A549 (cell line): ENCODE data around the gene HMGXB3. TPM values are rescaled to one million over a fixed set of nuclear protein-coding genes. Genes with fewer than 3 reads are reported as not detected.
A peak's percentile ranks its signal among the peaks of the same experiment; 100 is the strongest.

Experiments
- ATAC-seq, 2 experiments: fragments of 200-7000 bp in 1 of 2; fragments of >200 bp in 1 of 2; cut with Nextera tagmentation in 1 of 2; cut with Tn5 transposase in 1 of 2; 3 replicates each; pipeline versions ENCODE4 v1.8.0 to v1.9.1; 2018 to 2020; ENCODE audit warnings: mild to moderate bottlenecking in 1 of 2, moderate library complexity in 1 of 2
- CTCF ChIA-PET: fragments of 300-600 bp; sonication (Branson Sonifier 250); formaldehyde crosslinking; extraction: SDS; loops from one replicate; lab custom pipeline; 2021; ENCODE audit warnings: antibody characterized with exemption, inconsistent platforms; lab: Yijun Ruan, JAX
- POLR2A ChIA-PET: fragments of 350-600 bp; formaldehyde crosslinking; extraction: SDS; loops from one replicate; lab custom pipeline; 2021; ENCODE audit warnings: antibody characterized with exemption, inconsistent platforms; lab: Yijun Ruan, JAX
- DNase-seq, 2 experiments: peaks; one replicate each; pipeline versions ENCODE4 v3.0.0 to v3.0.0-alpha.2; 2011 to 2016; ENCODE audit warnings: low read depth in 1 of 2, low spot score in 1 of 2
- FAIRE-seq: peaks from 2 replicates; lab custom pipeline; 2011; peaks lifted over from hg19 to GRCh38; lab: Jason Lieb, UNC
- H3K27ac ChIP-seq, 2 experiments: fragments of >200 bp; sonication (Bioruptor Twin); formaldehyde crosslinking; 3 replicates each; pipeline ENCODE4 v1.5.1; 2016 to 2017
- H3K4me1 ChIP-seq: fragments of >200 bp; sonication (Bioruptor Twin); formaldehyde crosslinking; 3 replicates; pipeline ENCODE4 v1.6.1; 2016
- H3K4me2 ChIP-seq: fragments of >200 bp; sonication (Bioruptor Twin); formaldehyde crosslinking; 3 replicates; pipeline ENCODE4 v1.6.1; 2016
- H3K4me3 ChIP-seq: fragments of >200 bp; sonication (Bioruptor Twin); formaldehyde crosslinking; 3 replicates; pipeline ENCODE4 v1.5.1; 2016
- H3K9me3 ChIP-seq: fragments of >200 bp; sonication (Bioruptor Twin); formaldehyde crosslinking; 3 replicates; pipeline ENCODE4 v1.6.1; 2016
- BHLHE40 ChIP-seq: IDR thresholded peaks from 2 replicates; pipeline ENCODE4 v1.6.1; 2012; ENCODE audit warnings: low read depth, low read length, inconsistent platforms
- CBX2 ChIP-seq: fragments of 200-600 bp; sonication (generic); IDR thresholded peaks from 2 replicates; pipeline ENCODE4 v1.6.1; 2016; ENCODE audit warnings: low read depth, mild to moderate bottlenecking, borderline replicate concordance
- CBX8 ChIP-seq: fragments of 200-600 bp; sonication (generic); IDR thresholded peaks from 2 replicates; pipeline ENCODE4 v1.6.1; 2016
- CHD2 ChIP-seq: fragments of 150-350 bp; IDR thresholded peaks from 2 replicates; pipeline ENCODE4 v1.6.1; 2014; ENCODE audit warnings: low read length; ENCODE audit not compliant: partially characterized antibody
- CHD4 ChIP-seq: fragments of 200-600 bp; sonication (generic); IDR thresholded peaks from 2 replicates; pipeline ENCODE4 v1.6.1; 2016; ENCODE audit warnings: antibody characterized with exemption, mild to moderate bottlenecking, borderline replicate concordance
- E2F6 ChIP-seq: IDR thresholded peaks from 2 replicates; pipeline ENCODE4 v1.6.1; 2012; ENCODE audit warnings: low read depth, borderline replicate concordance
- EHMT2 ChIP-seq: fragments of 200-600 bp; sonication (generic); IDR thresholded peaks from 2 replicates; pipeline ENCODE4 v1.6.1; 2016; ENCODE audit warnings: antibody characterized with exemption, low read depth, mild to moderate bottlenecking, moderate library complexity
- FOSB ChIP-seq: fragments of 250-450 bp; sonication (Bioruptor Pico); IDR thresholded peaks from 2 replicates; pipeline ENCODE4 v1.5.0; 2020; ENCODE audit warnings: mild to moderate bottlenecking, moderate library complexity
- FOXS1 ChIP-seq: fragments of 250-450 bp; sonication (Bioruptor Pico); IDR thresholded peaks from 2 replicates; pipeline ENCODE4 v1.5.0; 2020; ENCODE audit warnings: mild to moderate bottlenecking, moderate library complexity
- HDAC2 ChIP-seq: fragments of 200-600 bp; sonication (generic); IDR thresholded peaks from 2 replicates; pipeline ENCODE4 v1.6.1; 2016
- HES2 ChIP-seq: fragments of >200 bp; sonication (Bioruptor Twin); formaldehyde crosslinking; IDR thresholded peaks from 2 replicates; pipeline ENCODE4 v1.6.1; 2016
- HEYL ChIP-seq: fragments of 250-450 bp; sonication (Bioruptor Pico); IDR thresholded peaks from 2 replicates; pipeline ENCODE4 v1.8.0; 2021; ENCODE audit warnings: mild to moderate bottlenecking, moderate library complexity
- HOXA7 ChIP-seq: fragments of 250-450 bp; sonication (Bioruptor Pico); IDR thresholded peaks from 2 replicates; pipeline ENCODE4 v1.5.0; 2020; ENCODE audit warnings: mild to moderate bottlenecking, moderate library complexity
- HOXB13 ChIP-seq: fragments of 250-450 bp; sonication (Bioruptor Pico); IDR thresholded peaks from 2 replicates; pipeline ENCODE4 v1.5.0; 2020; ENCODE audit warnings: low read depth, mild to moderate bottlenecking, moderate library complexity
- MAFK ChIP-seq: fragments of 450-650 bp; IDR thresholded peaks from 2 replicates; pipeline ENCODE4 v1.6.1; 2014; ENCODE audit not compliant: partially characterized antibody
- MYC ChIP-seq: IDR thresholded peaks from 2 replicates; pipeline ENCODE4 v1.6.1; 2012; ENCODE audit warnings: mild to moderate bottlenecking, inconsistent platforms, low read length, improper control_type of control experiment, borderline replicate concordance
- NFE2L2 ChIP-seq: fragments of 150-350 bp; conservative IDR thresholded peaks from 2 replicates; pipeline ENCODE4 v1.6.1; 2014; ENCODE audit warnings: low read length
- NPAS2 ChIP-seq: fragments of 250-450 bp; sonication (Bioruptor Pico); IDR thresholded peaks from 2 replicates; pipeline ENCODE4 v1.8.0; 2022; ENCODE audit warnings: mild to moderate bottlenecking, moderate library complexity, borderline replicate concordance
- POLR2AphosphoS2 ChIP-seq: conservative IDR thresholded peaks from 2 replicates; pipeline ENCODE4 v1.6.1; 2012; ENCODE audit warnings: low read length, improper control_type of control experiment, inconsistent platforms
- RCOR1 ChIP-seq: fragments of 150-350 bp; IDR thresholded peaks from 2 replicates; pipeline ENCODE4 v1.6.1; 2014; ENCODE audit warnings: antibody characterized with exemption, low read length, low read depth
- REST ChIP-seq: fragments of 200-600 bp; sonication (generic); IDR thresholded peaks from 2 replicates; pipeline ENCODE4 v1.6.1; 2016; ENCODE audit warnings: antibody characterized with exemption, mild to moderate bottlenecking, moderate library complexity
- RNF2 ChIP-seq: fragments of 200-600 bp; sonication (generic); IDR thresholded peaks from 2 replicates; pipeline ENCODE4 v1.6.1; 2016; ENCODE audit warnings: low read depth, mild to moderate bottlenecking, antibody characterized with exemption, moderate library complexity, borderline replicate concordance
- TP53 ChIP-seq: fragments of 250-450 bp; sonication (Bioruptor Pico); IDR thresholded peaks from 2 replicates; pipeline ENCODE4 v1.5.0; 2021; ENCODE audit warnings: mild to moderate bottlenecking, moderate library complexity
- ZFP36 ChIP-seq: fragments of 450-650 bp; IDR thresholded peaks from 2 replicates; pipeline ENCODE4 v1.6.1; 2014; ENCODE audit warnings: borderline replicate concordance; ENCODE audit not compliant: partially characterized antibody
- ZSCAN20 ChIP-seq: fragments of 250-450 bp; sonication (Bioruptor Pico); IDR thresholded peaks from 2 replicates; pipeline ENCODE4 v1.8.0; 2022; ENCODE audit warnings: mild to moderate bottlenecking, moderate library complexity
- WGBS: methylation state at CpG from one replicate; pipeline ENCODE4 v1.1.6; 2017; ENCODE audit errors: missing lambda C conversion rate; 5-methylcytosine and 5-hydroxymethylcytosine counted together
- polyA plus RNA-seq, 4 experiments: library from polyadenylated mRNA; depleted of rRNA in 3 of 4; stranded (reverse); fragments of >200 nt; fragmentation: RNase III in 1 of 4; extraction: RNeasy Plus Mini Kit Qiagen cat#74134 plus additional on column Dnase treatment in 1 of 4; gene quantifications; 2 replicates in 3 of 4; 3 replicates in 1 of 4; pipeline ENCODE4 v1.2.3, GENCODE V29; 2011 to 2017
- TF ChIP-seq, protein P1 (sequence below): fragments of >200 bp; sonication (Bioruptor Twin); formaldehyde crosslinking; IDR thresholded peaks from 3 replicates; pipeline ENCODE4 v1.5.1; 2016

HMGXB3 gene
- polyA plus RNA-seq, 2 of the 4 experiments (the other 2 are of a cell fraction) = 20.5 to 34.1 TPM

- CTCF ChIA-PET = no interaction called here
- FAIRE-seq (no peak), ATAC-seq (no peak)
These were observed 70.3 kb downstream of the HMGXB3 start for GRCh38 chr5:150070821-150071220.

DNA sequence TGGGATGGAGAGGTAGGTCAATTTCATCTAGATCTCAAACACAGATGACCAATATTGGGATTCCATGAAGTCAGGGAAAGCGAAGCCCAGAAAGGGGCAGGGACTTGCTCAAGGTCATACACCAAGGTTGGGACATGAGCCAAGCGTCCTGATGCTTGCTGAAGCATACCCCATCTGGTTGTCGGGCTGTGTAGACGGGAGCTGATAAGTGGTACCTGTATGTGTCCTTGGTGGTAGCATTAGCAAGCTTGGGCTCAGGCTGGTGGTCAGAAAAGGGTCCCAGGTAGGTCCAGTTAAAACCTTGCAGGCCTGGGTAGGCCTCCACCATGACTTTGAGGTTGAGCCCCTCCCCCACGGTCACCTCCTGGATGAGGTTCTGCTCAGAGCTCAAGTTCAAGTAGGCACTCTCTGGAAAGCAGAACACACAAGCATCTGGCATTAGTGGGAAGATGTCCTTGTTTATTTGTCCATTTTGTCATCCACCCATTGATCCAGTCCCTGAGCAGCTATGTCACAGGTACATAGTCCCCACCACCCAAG lies 72.6 kb downstream of the HMGXB3 start:
- TF ChIP-seq CHD2 (no peak), MYC (no peak), EHMT2 (no peak), CBX8 (no peak), HDAC2 (no peak), CHD4 (no peak)
- Histone ChIP-seq H3K27ac (no peak overlapping the region), H3K4me2 (no peak overlapping the region), H3K4me1 (no peaks in the 10 kb centered on the region), H3K9me3 (no peaks in the 10 kb centered on the region), H3K4me3 (no peak overlapping the region)
- CTCF ChIA-PET = interaction anchor here (0.6 to 1.3 kb wide), 5 partner anchors 9 to 436 kb away, joined by 3 read pairs; partner anchors contain the start of gene CSF1R
- DNase-seq = no peak
- no peak for ATAC-seq
- POLR2A ChIA-PET = no interaction called here
- 63% methylated on average over 5 of the region's 5 CpGs for WGBS
- no peak for FAIRE-seq

More at GRCh38 chr5:150070821-150071220, 70.3 kb downstream of the HMGXB3 start:
- H3K27ac ChIP-seq = no peak overlapping the region
- no peak overlapping the region for H3K4me2 ChIP-seq
- H3K4me3 ChIP-seq = no peak overlapping the region
- no peaks in the 10 kb centered on the region for H3K4me1 ChIP-seq
- POLR2A ChIA-PET = no interaction called here
- no peak for DNase-seq
- WGBS = 76% methylated on average over 3 of the region's 3 CpGs
- H3K9me3 ChIP-seq = no peaks in the 10 kb centered on the region
- TF ChIP-seq REST (no peak), ZFP36 (peak; percentile 48)

DNA sequence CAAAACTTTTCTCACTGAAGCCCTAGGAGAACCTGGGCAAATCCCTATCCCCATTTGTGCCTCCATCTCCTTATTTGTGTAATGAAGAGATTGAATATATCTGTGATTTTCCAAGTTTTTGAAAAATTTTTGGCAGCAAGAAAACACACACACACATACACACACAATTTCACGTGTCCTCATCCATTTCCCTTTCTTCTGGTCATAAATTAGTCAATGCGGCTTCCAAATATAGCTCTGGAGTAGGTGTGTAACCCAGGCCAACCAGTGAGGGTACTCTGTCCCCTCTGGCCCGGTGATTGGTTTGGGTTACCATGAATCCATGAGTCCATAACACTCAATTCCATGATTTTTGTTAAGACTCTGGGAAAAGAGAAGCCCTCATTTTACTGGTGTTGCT lies 73.1 kb downstream of the HMGXB3 start:
- no peaks in the 10 kb centered on the region for H3K9me3 ChIP-seq
- TF ChIP-seq FOSB (CRISPR knock-in tag) (no peak), FOXS1 (CRISPR knock-in tag) (no peak), CBX2 (no peak), BHLHE40 (no peak), MAFK (no peak), MYC (no peak)
- TF ChIP-seq, protein P1, sequence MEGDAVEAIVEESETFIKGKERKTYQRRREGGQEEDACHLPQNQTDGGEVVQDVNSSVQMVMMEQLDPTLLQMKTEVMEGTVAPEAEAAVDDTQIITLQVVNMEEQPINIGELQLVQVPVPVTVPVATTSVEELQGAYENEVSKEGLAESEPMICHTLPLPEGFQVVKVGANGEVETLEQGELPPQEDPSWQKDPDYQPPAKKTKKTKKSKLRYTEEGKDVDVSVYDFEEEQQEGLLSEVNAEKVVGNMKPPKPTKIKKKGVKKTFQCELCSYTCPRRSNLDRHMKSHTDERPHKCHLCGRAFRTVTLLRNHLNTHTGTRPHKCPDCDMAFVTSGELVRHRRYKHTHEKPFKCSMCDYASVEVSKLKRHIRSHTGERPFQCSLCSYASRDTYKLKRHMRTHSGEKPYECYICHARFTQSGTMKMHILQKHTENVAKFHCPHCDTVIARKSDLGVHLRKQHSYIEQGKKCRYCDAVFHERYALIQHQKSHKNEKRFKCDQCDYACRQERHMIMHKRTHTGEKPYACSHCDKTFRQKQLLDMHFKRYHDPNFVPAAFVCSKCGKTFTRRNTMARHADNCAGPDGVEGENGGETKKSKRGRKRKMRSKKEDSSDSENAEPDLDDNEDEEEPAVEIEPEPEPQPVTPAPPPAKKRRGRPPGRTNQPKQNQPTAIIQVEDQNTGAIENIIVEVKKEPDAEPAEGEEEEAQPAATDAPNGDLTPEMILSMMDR = no peak
- no peak overlapping the region for H3K4me2 ChIP-seq
- ATAC-seq = no peak
- no peak overlapping the region for H3K4me3 ChIP-seq
- WGBS = 37% methylated on average over 3 of the region's 3 CpGs
- CTCF ChIA-PET = interaction anchor here (0.6 to 1.9 kb wide), 7 partner anchors 9 to 436 kb away, joined by 3 to 6 read pairs (median 3); no protein-coding TSS in a partner anchor
- H3K4me1 ChIP-seq = no peaks in the 10 kb centered on the region
- POLR2A ChIA-PET = no interaction called here
- H3K27ac ChIP-seq = no peak overlapping the region
- no peak for DNase-seq
- FAIRE-seq = no peak

DNA sequence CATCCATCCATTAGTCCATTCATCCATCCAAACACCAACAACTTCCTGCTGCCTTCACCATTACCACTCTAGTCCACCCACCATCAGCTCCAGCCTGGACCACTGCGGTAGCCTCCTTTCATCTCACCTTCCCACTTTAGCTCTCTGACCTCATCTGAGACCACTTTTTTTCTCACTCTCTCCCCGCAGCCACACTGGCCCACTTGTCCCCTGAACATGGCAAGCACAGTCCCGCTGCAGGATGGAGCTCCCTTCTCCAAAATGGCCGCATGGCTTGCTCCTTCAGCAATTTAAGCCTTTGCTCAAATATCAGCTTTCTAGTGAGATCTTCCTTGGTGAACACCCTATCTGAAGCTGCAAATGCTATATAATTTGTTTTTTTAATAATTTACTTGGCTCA lies 74.7 kb downstream of the HMGXB3 start:
- Histone ChIP-seq H3K4me2 (no peak overlapping the region), H3K4me3 (no peak overlapping the region), H3K9me3 (no peaks in the 10 kb centered on the region), H3K4me1 (no peaks in the 10 kb centered on the region), H3K27ac (no peak overlapping the region)
- DNase-seq (no peak), ATAC-seq (no peak), FAIRE-seq (no peak)
- ChIA-PET CTCF (interaction anchor here (0.7 to 1.9 kb wide), 3 partner anchors 42 to 275 kb away, joined by 3 to 6 read pairs (median 5); no protein-coding TSS in a partner anchor), POLR2A (no interaction called here)
- WGBS = 48% methylated on average over 4 of the region's 4 CpGs
- TF ChIP-seq RNF2 (no peak), ZSCAN20 (CRISPR knock-in tag) (no peak), E2F6 (no peak), HEYL (no peak), HOXB13 (CRISPR knock-in tag) (no peak), RCOR1 (no peak), NPAS2 (CRISPR knock-in tag) (no peak), POLR2AphosphoS2 (no peak), HES2 (no peak), BHLHE40 (no peak), TP53 (no peak), NFE2L2 (no peak), HOXA7 (CRISPR knock-in tag) (no peak)
